Limb (tissue), 2 donors: ENCODE results near the gene CEP95.
"Not testable (repeated sequence)": the region's sequence is repeated elsewhere in the genome, so short reads cannot be mapped to it uniquely, and the experiment has no call there.

Source experiments
- DNase-seq, 2 donors: peaks; one replicate each; pipeline ENCODE4 v3.0.0-alpha.2; 2016; ENCODE audit errors: extremely low spot score in 2 of 2

CEP95 gene, protein sequence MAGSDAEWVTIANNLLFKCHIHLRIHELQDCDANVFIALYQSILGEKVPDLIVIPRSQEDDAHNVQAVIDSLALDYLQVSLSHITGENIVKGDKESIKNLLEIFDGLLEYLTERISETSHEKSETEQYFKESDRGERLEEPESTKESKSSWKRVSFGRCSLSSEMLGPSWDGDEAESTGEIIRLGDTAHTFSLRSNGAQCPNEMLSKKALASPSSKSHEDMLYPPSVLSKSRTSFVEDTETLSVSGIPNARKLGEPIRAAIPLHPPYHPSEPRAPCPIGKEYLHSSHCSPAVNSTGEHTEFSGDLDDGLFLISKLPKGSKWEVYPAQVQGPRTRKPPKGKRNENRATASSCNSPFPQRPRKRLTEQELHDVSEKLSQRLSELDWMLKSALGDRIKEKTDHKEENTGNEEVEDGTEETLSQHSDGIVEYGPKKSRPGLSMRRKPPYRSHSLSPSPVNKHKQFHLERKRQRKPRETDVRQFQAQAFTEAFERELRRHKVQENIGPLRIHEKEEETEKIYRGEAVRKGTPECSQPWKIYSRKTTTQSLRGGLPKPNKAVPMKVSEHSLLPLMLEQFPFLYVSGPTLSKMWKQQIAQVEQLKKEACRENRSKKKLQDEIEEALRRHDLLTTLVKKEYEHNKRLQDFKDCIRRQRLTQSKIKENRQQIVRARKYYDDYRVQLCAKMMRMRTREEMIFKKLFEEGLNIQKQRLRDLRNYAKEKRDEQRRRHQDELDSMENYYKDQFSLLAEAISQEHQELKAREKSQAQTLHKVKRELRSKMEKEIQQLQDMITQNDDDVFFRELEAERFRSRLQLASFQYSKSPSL

DNA sequence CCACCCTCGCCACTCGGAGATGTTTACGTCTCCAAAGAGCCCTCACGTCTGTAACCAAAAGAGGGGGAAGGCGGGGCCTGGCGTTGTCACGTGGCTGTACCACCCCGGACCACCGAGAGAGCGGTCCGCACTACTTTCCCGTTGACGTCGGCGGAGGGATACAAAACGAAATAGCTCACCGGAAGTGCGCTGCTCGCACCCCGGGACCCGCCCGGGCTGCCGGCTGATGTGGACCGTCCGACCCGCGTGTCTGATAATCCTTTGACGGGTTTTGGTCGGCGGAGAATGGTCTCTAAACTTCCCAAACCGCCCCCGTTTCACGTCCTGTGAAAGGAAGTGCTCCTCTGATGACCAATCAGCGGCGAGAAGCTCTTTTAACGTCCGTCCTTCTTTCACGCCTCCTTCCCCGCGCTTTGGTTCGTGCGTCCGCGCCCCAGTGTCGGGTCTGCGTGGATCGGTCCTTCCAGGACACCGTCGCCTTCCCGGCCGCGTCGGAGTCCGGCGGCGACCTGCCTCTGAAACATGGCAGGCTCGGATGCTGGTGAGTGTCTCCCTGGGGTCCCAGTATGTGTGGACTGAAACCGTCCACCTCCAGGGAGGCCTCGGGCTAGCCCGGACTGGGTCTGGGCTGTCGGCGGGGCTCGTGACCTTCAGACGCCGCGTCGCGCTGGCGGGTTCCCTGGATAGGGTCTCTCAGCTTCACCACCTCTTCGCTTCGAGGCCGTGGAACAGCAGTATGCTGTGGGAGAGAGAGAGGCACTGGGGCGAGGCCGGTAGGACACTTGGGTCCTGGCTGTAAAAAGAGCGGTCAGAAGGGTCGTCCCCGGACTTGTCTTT is at the start of gene CEP95:
Gene CEP95, plus strand, starts transcription at position 402 of the 837 bp plus-strand sequence. Its CDS starts 121 bp downstream, at position 523.
- DNase-seq, result peak; percentile 97

DNA sequence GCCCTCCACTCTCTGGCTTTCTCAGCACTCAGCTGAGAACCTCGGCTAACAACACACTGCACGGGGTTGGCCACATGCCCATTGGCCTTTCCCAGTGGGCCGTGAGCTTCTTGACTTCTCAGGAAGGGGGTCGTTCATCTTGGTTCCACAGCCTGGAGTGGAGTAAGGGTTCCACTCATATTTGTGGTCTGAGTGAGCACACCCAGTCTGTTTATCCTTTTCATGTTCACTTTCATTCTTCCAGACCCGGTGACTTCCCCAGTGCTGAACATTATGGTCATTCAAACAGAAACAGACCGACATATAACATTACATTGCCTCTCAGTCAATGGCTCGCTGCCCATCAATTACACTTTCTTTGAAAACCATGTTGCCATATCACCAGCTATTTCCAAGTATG is 49.6 kb upstream of the CEP95 start:
- no peak for DNase-seq

DNA sequence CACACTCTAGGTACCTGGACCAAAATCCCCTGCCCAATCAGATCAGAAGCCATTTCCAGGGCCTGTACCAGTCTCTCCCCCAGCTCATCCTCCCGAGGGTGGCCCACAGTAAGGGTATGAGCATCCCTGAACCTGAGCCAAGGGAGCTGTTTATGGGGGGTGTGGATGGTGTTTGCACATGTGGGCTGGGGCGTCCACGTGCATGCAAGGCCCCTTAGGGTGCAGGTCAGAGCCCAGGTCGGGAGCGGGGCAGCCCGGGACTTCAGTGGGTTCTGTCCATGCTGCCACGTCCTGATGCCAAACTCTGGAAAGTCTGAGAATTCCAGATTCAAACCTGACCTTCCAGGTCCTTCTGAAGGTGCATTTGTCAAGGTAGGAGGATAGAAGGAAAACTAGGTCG is 48.0 kb upstream of the CEP95 start:
- no peak for DNase-seq

DNA sequence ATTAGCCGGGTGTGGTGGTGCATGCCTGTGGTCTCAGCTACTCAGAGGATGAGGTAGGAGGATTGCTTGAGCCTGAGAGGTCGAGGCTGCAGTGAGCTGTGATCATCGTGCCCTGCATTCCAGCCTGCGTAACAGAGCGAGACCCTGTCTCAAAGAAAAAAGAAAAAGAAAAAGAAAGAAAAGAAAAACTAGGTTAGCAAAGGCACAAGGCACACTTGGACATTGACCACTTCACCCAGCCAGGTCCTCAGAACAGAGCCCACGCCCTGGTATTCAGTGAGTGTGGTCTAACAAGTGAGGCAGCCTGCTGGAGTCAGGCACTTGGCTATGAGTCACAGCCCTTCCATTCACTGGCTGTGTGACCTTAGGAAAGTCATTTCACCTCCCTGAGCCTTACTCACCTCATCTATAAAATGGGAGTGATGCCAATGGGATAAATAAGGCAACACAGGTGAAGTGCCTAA is 47.5 kb upstream of the CEP95 start:
- DNase-seq, result no peak

DNA sequence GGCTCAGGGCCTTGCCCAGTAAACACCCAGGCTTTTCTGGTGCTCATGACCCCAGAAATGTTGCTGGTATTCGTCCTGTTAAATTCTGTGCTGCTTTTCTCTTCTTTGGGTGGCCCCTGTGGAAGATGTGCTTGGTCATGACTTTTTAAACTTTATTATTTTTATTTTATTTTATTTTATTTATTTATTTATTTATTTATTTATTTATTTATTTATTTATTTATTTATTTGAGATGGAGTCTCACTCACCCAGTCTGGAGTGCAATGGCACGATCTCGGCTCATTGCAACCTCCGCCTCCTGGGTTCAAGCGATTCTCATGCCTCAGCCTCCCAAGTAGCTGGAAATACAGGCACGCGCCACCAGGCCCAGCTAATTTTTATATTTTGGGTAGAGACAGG is 47.0 kb upstream of the CEP95 start:
- not testable (repeated sequence) for DNase-seq

DNA sequence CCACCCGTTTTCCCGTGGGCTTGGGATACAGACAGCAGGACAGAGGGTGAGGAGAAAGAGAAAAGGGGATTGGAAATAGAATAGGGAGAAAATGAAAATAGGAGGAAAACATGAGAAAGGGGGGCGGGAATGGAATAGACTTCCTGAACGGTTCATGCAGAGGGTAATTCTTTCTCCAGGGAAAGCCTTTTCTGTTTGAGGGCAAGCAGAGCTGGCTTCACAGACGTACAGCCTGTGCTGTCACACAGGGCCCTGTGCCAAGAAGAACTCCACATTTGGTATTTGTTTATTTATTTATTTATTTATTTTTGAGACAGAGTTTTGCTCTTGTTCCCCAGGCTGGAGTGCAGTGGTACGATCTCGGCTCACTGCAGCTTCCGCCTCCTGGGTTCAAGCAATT is 45.8 kb upstream of the CEP95 start:
- peak in 1 of 2 donors; percentile 26 for DNase-seq

DNA sequence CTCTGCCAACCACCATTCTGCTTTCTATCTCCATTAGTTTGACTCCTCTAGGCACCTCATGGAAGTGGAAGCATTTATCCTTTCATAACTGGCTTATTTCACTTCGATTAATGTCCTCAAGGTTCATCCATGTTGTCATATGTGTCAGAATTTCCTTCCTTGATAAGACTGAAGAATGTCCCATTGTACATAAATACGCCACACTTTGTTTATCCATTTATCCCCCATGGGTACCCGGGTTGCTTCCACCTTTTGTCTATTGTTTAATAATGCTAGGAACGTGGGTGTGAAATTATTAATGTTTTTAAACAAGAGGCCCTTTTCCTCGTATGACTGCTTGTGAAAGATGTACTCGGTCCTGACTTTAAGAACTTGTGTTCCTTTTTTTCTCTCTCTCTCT is 45.0 kb upstream of the CEP95 start:
- no peak for DNase-seq

DNA sequence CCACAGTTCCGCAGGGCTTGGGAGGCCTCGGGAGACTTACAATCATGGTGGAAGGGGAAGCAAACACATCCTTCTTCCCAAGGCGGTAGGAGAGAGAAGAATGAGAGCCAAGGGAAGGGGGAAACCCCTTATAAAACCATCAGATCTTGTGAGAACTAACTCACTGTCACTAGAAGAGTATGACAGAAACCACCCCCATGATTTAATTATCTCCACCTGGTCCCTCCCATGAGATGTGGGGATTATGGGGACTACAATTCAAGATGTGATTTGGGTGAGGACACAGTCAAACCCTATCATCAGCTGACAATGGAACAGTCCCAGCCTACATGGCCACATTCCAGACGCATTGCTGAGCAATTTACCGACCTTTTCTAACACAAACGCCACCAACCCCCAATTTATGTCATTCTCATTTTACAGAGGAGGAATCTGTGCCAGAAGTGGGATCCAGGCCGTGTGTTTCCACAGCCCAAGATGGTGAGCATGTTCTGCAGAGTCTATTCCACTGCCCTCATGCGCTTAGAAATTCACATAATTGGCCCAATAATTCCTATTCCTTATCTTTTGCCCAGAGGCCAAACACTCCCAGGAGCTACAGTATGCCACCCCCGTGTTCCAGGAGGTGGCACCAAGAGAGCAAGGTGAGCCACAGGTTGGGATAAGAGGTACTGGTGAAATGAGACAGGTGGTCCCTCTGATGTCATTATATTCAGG is 40.6 kb upstream of the CEP95 start:
- no peak for DNase-seq

DNA sequence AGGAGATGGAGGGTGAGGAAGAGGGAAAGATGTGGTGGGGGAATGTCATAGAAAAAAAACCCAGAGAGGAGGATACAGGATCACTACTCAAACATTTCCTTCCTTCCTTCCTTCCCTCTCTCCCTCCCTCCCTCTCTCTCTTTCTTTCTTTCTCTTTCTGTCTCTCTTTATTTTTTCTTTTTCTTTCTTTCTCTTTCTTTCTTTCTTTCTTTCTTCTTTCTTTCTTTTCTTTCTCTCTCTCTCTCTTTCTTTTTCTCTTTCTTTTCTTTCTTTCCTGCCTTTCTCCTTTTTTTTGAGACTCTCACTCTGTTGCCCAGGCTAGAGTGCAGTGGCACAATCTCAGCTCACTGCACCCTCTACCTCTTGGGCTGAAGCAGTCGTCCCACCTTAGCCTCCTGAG is 39.9 kb upstream of the CEP95 start:
- not testable (repeated sequence) for DNase-seq

DNA sequence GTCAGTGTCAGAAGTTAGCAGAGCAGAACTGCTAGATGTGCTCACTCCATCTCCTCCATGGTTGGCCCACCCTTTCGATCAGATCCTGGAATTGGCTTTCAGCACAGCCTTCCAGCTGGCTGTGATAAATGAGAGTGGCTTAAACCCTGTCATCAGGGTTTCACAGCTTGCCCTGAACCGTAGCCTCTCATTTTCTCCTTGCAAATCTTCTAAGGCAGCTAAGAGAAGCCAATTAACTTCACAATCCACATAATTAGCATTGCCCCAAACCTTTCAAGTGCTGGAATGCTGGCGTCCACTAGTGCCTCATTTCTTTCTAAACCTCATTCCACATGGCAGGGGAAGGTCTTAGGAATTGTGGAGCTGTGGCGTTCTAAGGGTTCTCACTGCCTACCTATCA is 36.2 kb upstream of the CEP95 start:
- no peak for DNase-seq

DNA sequence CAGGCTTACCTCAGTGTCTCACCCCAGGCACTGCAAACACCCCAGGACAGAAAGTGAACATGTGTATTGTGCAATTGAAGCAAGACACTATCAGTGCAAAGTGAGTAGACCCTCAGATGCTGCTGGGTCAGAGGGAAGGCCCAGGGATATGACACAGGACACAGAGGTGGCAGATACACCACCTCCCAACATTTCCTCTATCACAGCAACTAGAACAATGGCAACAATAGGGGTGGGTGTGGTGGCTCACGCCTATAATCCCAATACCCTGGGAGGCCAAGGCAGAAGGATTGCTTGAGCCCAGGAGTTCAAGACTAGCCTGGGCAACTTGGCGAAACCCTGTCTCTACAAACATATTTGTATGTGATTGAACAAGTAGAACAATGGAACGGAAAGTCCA is 35.3 kb upstream of the CEP95 start:
- no peak for DNase-seq

DNA sequence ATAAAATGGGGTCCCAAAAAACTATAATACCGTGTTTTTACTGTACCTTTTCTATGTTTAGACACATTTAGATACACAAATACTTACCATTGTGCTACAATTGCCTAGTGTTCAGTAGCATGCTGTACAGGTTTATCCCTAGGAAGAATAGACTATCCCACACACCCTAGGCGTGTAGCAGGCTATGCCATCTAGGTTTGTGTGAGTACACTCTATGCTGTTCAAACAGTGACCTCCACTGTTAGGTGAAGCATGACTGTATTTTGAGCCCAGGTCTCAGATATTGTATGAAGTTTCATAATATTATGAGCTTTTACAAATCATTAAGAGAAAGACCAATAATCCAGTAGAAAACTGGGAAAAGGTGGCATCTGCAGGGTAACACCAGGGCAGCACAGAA is 34.2 kb upstream of the CEP95 start:
- DNase-seq, result no peak

DNA sequence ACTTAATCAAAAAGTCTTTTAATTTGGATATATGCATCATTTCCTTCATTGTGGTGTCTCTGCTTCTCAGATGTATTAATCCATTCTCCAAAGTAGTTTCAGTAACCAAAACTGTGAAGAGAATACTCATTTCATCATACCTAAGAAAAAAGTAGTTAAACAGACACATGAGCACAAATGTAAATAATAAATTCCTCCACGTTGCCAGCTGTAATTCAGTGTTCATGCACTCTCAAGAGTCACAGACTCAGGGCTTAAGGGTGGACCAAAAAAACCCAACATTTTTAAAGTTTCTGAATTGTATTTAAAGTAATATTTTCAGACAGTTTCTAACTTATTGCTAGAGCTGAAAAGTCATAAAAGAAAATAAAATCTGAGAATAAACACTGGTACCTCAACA is 28.9 kb upstream of the CEP95 start:
- no peak for DNase-seq

DNA sequence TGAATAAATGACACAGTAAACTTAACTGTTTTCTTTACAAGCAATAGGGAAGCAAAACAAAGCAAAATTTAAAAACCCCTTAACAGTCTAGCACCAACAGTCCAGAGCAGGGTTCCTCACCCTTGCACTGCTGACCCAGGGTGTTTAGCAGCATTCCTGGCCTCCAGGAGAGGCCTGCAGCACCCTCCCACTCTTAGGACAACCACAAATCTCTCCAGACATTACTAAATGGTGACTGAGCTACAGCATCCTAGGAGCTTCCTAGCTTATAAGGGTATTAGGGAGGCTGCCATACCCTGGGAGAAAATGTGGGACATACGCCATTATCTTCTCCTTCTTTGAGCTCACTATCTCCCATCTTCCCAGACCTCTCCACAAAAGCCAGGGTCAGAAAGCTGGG is 25.8 kb upstream of the CEP95 start:
- no peak for DNase-seq

DNA sequence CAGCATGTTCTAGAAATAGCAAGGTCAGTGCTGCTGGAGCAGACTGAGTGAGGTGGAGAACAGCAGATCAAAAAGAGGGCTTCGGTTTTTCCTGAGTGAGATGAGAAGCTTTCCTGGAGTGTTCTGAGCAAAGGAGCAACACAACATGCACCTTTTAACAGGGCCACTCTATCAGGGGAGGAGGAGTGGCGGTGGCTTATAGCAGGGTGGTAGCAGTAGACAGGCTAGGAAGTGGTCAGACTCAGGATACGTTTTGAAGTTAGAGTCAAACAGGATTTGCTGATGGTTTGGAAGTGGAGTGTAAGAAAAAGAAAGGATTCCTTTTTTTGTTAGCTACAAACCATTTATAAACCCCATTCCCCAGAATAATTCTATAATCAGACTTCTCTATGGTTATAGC is 22.4 kb upstream of the CEP95 start:
- DNase-seq, result no peak

DNA sequence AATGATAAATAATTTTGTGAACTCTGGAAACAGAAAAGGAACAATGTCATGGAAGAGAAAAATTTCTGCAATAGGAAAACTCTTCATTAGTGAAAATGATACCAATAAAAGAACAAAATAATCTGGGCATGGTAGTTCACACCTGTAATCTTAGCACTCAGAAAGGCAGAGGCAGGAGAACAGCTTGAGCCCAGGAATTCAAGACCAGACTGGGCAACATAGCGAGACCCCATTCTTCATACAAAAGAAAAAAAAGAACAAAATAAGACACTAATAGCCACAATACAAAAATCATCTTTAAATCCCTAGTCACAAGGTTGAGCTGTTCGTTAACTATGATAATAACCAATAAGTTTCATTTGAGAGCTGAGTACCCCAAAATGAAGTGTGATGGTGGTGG is 18.5 kb upstream of the CEP95 start:
- DNase-seq, result no peak

DNA sequence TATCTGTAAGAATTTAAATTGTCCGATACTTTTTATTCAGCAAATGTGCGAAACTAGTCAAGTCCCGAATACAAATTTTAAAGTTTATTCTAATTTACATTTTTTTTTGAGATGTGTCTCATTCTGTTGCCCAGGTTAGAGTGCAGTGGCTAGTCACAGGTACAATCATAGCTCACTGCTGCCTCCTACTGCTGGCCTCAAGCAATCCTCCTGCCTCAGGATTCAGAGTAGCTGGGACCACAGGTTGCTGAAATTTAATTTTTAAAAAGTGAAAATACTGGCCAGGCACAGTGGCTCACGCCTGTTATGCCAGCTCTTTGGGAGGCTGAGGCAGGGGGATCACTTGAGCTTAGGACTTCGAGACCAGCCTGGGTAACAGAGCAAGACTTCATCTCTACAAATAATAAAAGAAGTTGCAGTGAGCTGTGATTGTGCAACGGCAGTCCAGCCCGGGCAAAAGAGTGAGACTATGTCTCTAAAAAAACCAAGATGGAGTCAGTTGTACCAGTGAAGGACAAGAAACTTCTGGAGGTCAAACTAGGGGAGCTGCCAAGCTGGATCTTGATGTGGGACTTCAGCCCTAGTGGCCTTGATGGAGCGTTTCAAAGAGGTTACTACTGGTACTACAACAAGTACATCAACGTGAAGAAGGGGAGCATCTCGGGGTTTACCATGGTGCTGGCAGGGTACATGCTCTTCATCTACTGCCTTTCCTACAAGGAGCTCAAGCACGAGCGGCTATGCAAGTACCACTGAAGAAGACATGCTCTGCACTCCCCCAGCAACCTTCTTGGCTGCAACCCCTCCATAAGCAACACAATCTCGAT is 15.5 kb upstream of the CEP95 start:
- no peak for DNase-seq

DNA sequence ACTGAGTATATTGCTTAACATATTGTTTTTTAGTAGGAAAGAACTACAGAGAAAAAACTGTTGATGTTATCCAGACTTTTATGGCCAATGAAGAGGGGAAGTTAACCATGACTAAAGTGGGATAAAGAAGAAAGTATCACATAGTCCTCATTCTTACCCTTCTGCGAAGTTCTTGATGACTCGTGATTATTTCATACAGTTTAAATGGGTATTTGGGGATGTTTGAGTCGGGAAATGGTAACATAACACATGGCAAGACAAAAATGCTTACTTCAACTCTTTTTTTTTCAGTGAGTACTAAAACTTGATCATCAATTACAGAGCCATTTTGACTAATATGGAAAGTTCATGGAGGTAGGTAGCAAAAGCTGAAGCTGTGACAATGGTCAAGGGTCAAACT is 14.8 kb upstream of the CEP95 start:
- DNase-seq, result no peak

DNA sequence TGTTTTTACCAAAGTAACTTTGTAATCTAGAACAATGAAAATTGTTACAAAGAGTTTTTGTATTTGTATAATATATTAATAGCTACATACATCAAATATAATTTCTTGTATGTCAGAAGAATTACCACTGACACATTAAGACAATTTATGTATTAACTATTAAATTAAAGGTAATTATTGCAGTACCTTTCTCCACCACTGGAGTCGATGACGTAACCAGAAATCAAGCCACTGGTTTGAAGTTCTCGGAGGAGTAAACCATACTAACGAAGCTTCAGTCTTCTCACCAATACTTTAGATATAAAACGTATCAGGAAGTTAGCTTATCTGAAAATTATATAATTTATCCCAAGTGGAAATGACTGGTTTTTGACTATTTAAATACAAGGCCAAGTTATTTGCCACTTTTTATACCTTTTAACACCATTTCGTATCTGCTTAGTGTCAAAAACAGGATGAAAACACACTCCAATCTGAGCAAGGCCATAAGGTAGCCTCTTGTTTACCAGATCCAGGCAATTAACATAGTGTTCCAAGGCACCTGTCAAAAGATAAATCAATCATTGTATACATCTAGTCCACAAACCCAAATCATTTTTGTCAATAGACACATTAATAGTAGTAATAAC is 14.2 kb upstream of the CEP95 start:
- DNase-seq, result no peak

DNA sequence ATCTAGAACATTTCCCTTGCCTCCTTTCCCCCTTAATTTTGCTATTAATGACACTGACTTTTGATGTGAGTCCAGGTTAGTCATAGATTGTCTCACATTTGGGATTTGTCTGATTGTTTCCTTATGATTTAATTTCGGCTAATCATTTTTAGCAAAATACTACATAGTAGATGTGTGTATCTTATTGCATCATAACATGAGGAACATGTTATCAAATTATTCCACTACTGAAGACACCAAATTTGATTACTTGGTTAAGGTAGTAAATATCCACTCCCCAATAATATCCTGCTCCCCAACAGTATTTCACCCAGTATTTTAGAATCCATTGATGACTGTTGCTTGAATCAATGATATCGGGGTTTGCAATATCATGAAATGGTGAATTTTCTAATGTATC is 12.7 kb upstream of the CEP95 start:
- DNase-seq, result no peak
